LNCaP clone FGC (cell line): Measurements from ENCODE around the gene LPAR2.

Experiments
- DNase-seq: peaks from one replicate; pipeline ENCODE4 v3.0.0-alpha.2; 2011; ENCODE audit warnings: low read depth
- H3K4me3 ChIP-seq: 2 replicates; pipeline ENCODE4 v1.5.1; 2011; ENCODE audit warnings: mild to moderate bottlenecking, low read depth, low read length, control low read depth
- TF ChIP-seq, protein P1 (sequence below): IDR thresholded peaks from 2 replicates; pipeline ENCODE4 v1.5.1; 2012; ENCODE audit warnings: mild to moderate bottlenecking; ENCODE audit not compliant: control insufficient read depth, insufficient read depth; ENCODE audit errors: extremely low read depth

The LPAR2 gene

DNA sequence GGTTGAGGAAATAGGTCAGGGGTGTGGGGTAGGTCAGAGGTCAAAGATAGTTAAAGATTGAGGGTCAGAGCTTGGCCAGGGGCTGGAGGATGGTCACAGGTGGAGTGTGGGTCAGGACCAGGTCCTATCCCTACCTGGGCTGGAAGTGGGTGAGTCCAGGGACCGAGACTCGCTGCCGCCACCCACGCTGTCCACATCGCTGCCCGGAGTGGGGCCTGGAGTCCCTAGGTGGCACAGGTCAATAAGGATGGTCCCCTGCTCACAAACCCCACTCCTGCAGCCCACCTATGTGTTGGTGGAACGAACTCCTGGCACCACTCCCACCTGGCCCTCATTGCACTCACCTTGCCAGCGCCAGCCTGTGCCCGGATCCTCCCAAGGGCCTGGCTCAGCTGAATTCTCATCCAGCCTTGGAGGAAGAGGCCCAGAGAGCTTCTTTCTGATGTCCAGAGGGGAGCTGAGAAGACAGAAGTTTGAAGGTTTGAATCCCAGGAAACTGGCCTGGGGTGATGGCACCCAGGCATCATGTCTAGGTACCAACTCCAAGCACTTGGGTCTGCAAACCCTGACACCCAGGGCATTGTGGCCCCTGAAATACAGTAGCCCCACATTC lies 8.7 kb upstream of the LPAR2 start:
- H3K4me3 ChIP-seq: no peak overlapping the region
- TF ChIP-seq, protein P1, sequence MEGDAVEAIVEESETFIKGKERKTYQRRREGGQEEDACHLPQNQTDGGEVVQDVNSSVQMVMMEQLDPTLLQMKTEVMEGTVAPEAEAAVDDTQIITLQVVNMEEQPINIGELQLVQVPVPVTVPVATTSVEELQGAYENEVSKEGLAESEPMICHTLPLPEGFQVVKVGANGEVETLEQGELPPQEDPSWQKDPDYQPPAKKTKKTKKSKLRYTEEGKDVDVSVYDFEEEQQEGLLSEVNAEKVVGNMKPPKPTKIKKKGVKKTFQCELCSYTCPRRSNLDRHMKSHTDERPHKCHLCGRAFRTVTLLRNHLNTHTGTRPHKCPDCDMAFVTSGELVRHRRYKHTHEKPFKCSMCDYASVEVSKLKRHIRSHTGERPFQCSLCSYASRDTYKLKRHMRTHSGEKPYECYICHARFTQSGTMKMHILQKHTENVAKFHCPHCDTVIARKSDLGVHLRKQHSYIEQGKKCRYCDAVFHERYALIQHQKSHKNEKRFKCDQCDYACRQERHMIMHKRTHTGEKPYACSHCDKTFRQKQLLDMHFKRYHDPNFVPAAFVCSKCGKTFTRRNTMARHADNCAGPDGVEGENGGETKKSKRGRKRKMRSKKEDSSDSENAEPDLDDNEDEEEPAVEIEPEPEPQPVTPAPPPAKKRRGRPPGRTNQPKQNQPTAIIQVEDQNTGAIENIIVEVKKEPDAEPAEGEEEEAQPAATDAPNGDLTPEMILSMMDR: no peak
- DNase-seq: no peak

DNA sequence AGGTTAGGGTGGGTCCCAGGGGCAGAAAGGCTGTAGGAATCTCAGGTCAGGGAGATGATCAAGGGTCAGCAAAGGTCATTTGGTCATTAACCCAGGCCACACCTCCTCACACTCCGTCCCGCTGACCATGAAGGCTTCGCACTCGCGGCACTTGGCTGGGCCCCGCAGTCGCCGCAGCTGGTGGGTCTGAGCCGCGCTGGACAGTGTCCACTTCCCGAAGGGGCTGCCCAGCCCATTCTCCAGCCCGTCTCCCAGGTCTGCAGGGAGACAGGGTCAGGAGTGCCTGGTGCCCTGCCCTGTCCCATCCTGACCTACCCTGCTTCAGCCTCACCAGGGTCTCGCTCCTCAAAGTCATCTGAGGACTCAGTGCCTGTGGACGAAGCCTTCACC lies 7.3 kb upstream of the LPAR2 start:
- TF ChIP-seq, protein P1: no peak

DNA sequence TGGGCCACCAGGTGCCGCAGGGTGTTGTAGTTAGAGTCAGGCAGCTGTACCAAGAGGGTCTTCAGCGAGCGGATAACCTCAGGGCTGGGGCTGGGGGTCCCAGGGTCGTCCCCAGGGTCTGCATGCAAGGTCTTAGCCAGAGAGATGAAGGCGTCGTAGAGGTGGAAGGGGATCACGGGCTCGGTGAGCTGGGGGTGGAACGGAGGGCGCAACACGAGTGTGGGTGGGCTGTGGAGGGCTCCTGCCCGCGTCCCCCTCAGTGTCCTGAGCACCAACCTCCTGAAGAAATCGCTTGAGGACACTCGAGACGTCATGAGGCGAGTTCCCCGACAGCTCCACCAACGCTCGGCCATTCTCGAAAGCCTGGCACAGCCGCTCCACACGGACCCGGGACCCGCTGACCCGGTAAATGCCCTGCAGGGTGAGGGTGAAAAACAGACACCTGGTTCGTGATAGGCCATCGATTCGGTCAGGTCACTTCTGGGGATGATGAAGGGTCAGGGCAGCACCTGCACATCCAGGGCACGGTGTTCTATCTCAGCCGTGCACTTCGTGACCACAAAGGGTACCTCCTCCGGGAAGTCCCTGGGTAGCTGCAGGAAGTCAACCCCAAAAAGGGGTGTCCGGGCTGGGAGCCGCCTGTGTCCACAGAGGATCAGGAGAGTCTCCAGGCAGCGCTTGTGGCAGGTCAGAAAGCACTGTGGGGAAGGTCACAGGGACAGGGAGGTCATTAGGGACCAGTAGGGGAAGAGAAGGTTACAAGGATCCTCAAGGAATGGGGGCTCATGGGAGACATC lies 6.7 kb upstream of the LPAR2 start:
- DNase-seq: no peak
- no peak overlapping the region for H3K4me3 ChIP-seq
- TF ChIP-seq, protein P1: no peak

More for the DNA sequence above, 7.3 kb upstream of the LPAR2 start:
- no peak for DNase-seq
- H3K4me3 ChIP-seq: no peak overlapping the region

DNA sequence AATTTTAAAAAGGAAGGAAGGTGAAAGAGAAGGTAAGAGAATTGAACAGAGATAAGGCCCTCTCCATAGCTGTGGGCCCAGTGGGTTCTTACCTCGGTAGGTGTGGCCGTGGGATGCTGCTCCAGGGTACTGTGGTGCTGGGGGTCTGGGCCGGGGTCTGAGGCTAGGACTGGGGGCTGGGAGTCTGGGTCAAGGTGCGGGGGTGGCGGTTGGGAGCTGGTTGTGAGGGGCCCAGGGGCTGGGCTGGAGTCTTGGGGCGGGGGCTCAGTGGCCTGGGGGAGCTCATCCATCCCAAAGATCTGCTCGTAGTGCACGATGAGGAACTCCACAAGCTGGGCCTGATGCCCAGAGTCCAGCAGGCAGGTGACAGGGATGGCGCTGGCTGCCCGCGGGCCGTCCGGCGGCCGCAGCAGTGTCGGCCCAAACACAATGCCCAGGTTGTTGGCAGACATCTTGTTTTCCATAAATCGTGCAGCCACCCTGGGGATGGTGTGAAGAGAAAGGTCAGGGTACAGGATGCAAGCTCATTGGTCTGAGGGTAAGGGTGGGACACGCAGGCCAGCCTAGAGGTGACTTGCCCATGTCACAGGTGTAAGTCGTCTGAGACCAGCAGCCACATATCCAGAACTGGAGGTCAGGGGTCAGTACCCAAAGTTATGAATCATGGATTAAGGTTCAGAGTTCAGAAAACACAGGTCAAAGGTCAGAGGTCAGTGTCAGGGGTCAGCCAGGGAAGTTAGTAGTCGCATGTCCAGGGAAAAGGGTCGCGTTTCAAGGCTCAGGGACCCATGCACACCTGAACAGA lies 5.9 kb upstream of the LPAR2 start:
- DNase-seq: no peak
- TF ChIP-seq, protein P1: no peak

DNA sequence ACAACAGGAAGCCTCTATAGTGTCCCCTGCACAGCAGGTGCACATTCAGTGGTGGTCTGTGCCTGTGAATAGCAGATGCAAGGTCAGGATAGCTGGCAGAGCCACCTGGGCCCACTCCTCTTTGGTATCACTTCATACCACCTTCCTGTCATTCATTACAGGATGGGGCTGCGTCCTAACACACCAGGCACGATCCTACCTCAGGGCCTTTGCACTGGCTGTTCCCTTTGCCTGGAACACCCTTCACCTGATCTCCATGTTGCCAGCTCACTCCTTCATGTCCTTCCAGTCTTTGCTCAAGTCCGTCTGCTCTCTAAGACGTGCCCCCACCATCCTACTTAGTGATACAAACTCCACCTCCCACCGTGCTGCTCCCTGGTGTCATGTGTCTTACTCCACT lies 4.6 kb upstream of the LPAR2 start:
- no peak for DNase-seq
- TF ChIP-seq, protein P1: no peak
- no peak overlapping the region for H3K4me3 ChIP-seq

More for the DNA sequence above, 5.9 kb upstream of the LPAR2 start:
- H3K4me3 ChIP-seq: no peak overlapping the region

DNA sequence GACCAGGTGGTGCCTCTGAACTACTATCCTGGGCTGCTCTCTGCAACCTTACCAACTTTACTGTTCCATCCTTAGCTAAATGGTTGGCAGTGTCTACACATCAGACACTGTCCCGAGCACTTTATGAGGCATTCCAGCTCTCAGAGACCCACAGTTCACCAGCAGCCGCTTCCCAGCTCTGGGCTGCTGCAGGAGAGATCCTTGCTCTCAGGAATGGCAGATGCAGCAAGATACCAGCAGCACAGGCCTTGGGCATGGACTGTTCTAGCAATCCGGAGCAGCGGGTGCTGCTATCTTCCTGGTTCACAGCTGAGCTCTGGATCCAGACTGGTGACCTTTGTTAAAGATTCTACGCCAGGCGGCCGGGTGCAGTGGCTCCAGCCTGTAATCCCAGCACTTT lies 3.3 kb upstream of the LPAR2 start:
- H3K4me3 ChIP-seq: no peak overlapping the region
- TF ChIP-seq, protein P1: no peak
- no peak for DNase-seq
